Measurements from ENCODE around the gene NECAB2. TPM values are rescaled to one million over a fixed set of nuclear protein-coding genes. Genes with fewer than 3 reads are reported as not detected.

The NECAB2 gene
- total RNA-seq, 1 experiment from 2014 or later = not detected

GRCh38 chr16:83961591-83961990, 6.5 kb upstream of the NECAB2 start:
- no peak for DNase-seq (ENCODE audit: low read depth in 1 of 2, low spot score in 2 of 2)
- H3K9me3 ChIP-seq (replicated peaks) = no peaks in the 10 kb centered on the region
- H3K4me3 ChIP-seq = no peak overlapping the region
- peaks cover 61% of the 10 kb centered on the region for H3K36me3 ChIP-seq
- no peaks in the 10 kb centered on the region for H3K4me1 ChIP-seq (replicated peaks)
- no peak overlapping the region for H3K27ac ChIP-seq
- no peaks in the 10 kb centered on the region for H3K27me3 ChIP-seq (replicated peaks)

- Histone ChIP-seq H3K27ac (no peak overlapping the region), H3K27me3 (replicated peaks) (no peaks in the 10 kb centered on the region), H3K4me3 (no peak overlapping the region), H3K9me3 (replicated peaks) (no peaks in the 10 kb centered on the region), H3K4me1 (replicated peaks) (no peaks in the 10 kb centered on the region), H3K36me3 (peaks cover 53% of the 10 kb centered on the region)
- no peak for DNase-seq (ENCODE audit: low read depth in 1 of 2, low spot score in 2 of 2)
These were observed 4.5 kb upstream of the NECAB2 start for GRCh38 chr16:83963277-83964119.

- H3K4me1 ChIP-seq (replicated peaks) = peaks cover 2% of the 10 kb centered on the region; the same call in 1 of the 2 replicates
- peaks cover 40% of the 10 kb centered on the region for H3K36me3 ChIP-seq
- H3K4me3 ChIP-seq = no peak overlapping the region
- peaks cover 9% of the 10 kb centered on the region for H3K27me3 ChIP-seq (replicated peaks)
- H3K27ac ChIP-seq = no peak overlapping the region
- no peak for DNase-seq (ENCODE audit: low read depth in 1 of 2, low spot score in 2 of 2)
- H3K9me3 ChIP-seq (replicated peaks) = no peaks in the 10 kb centered on the region
These were observed 3.2 kb upstream of the NECAB2 start for GRCh38 chr16:83964684-83965443.

GRCh38 chr16:83965444-83966152, 2.4 kb upstream of the NECAB2 start:
- DNase-seq (ENCODE audit: low read depth in 1 of 2, low spot score in 2 of 2) = no peak

GRCh38 chr16:83966153-83966696, 1.8 kb upstream of the NECAB2 start:
- no peaks in the 10 kb centered on the region for H3K9me3 ChIP-seq (replicated peaks)
- peaks cover 26% of the 10 kb centered on the region for H3K36me3 ChIP-seq
- no peak overlapping the region for H3K27ac ChIP-seq
- H3K4me1 ChIP-seq (replicated peaks) = peaks cover 2% of the 10 kb centered on the region; the same call in 1 of the 2 replicates
- peaks cover 13% of the 10 kb centered on the region for H3K27me3 ChIP-seq (replicated peaks)
- no peak for DNase-seq (ENCODE audit: low read depth in 1 of 2, low spot score in 2 of 2)
- no peak overlapping the region for H3K4me3 ChIP-seq

More at GRCh38 chr16:83965444-83966152, 2.4 kb upstream of the NECAB2 start:
- no peak overlapping the region for H3K4me3 ChIP-seq
- H3K9me3 ChIP-seq (replicated peaks) = no peaks in the 10 kb centered on the region
- peaks cover 2% of the 10 kb centered on the region; the same call in 1 of the 2 replicates for H3K4me1 ChIP-seq (replicated peaks)
- H3K36me3 ChIP-seq = peaks cover 32% of the 10 kb centered on the region
- peaks cover 13% of the 10 kb centered on the region for H3K27me3 ChIP-seq (replicated peaks)
- H3K27ac ChIP-seq = no peak overlapping the region

- Histone ChIP-seq H3K9me3 (replicated peaks) (no peaks in the 10 kb centered on the region), H3K4me3 (no peak overlapping the region), H3K4me1 (replicated peaks) (peaks cover 2% of the 10 kb centered on the region; the same call in 1 of the 2 replicates), H3K27ac (no peak overlapping the region), H3K36me3 (peaks cover 21% of the 10 kb centered on the region), H3K27me3 (replicated peaks) (peaks cover 13% of the 10 kb centered on the region)
- no peak for DNase-seq (ENCODE audit: low read depth in 1 of 2, low spot score in 2 of 2)
These were observed 953 bp upstream of the NECAB2 start for GRCh38 chr16:83967091-83967490.

GRCh38 chr16:83968306-83968851, 335 bp downstream of the NECAB2 start:
- Histone ChIP-seq H3K4me1 (replicated peaks) (peaks cover 2% of the 10 kb centered on the region; the same call in 1 of the 2 replicates), H3K4me3 (no peak overlapping the region), H3K36me3 (peaks cover 12% of the 10 kb centered on the region), H3K9me3 (replicated peaks) (no peaks in the 10 kb centered on the region), H3K27me3 (replicated peaks) (peaks cover 13% of the 10 kb centered on the region), H3K27ac (no peak overlapping the region)
- no peak for DNase-seq (ENCODE audit: low read depth in 1 of 2, low spot score in 2 of 2)

- no peak overlapping the region for H3K4me3 ChIP-seq
These were observed 1.0 kb downstream of the NECAB2 start for GRCh38 chr16:83968891-83969649.

GRCh38 chr16:83969771-83970429, 1.9 kb downstream of the NECAB2 start:
- Histone ChIP-seq H3K27me3 (replicated peaks) (peaks cover 15% of the 10 kb centered on the region), H3K4me3 (no peak overlapping the region), H3K27ac (no peak overlapping the region), H3K36me3 (peaks cover 4% of the 10 kb centered on the region; the same call in 1 of the 2 replicates), H3K9me3 (replicated peaks) (no peaks in the 10 kb centered on the region), H3K4me1 (replicated peaks) (peaks cover 2% of the 10 kb centered on the region; the same call in 1 of the 2 replicates)
- no peak for DNase-seq (ENCODE audit: low read depth in 1 of 2, low spot score in 2 of 2)

More at GRCh38 chr16:83968891-83969649, 1.0 kb downstream of the NECAB2 start:
- no peak for DNase-seq (ENCODE audit: low read depth in 1 of 2, low spot score in 2 of 2)
- H3K4me1 ChIP-seq (replicated peaks) = peaks cover 2% of the 10 kb centered on the region; the same call in 1 of the 2 replicates
- peaks cover 15% of the 10 kb centered on the region for H3K27me3 ChIP-seq (replicated peaks)
- H3K9me3 ChIP-seq (replicated peaks) = no peaks in the 10 kb centered on the region
- no peak overlapping the region for H3K27ac ChIP-seq
- peaks cover 7% of the 10 kb centered on the region; the same call in 1 of the 2 replicates for H3K36me3 ChIP-seq

- H3K27me3 ChIP-seq (replicated peaks) = peaks cover 15% of the 10 kb centered on the region
- no peak for DNase-seq (ENCODE audit: low read depth in 1 of 2, low spot score in 2 of 2)
- H3K27ac ChIP-seq = no peak overlapping the region
- no peak overlapping the region for H3K4me3 ChIP-seq
- peaks cover 2% of the 10 kb centered on the region; the same call in 1 of the 2 replicates for H3K4me1 ChIP-seq (replicated peaks)
- H3K36me3 ChIP-seq = peaks cover 3% of the 10 kb centered on the region; the same call in 1 of the 2 replicates
- no peaks in the 10 kb centered on the region for H3K9me3 ChIP-seq (replicated peaks)
These were observed 2.4 kb downstream of the NECAB2 start for GRCh38 chr16:83970430-83970815.

- H3K4me1 ChIP-seq (replicated peaks) = peaks cover 2% of the 10 kb centered on the region; the same call in 1 of the 2 replicates
- H3K9me3 ChIP-seq (replicated peaks) = no peaks in the 10 kb centered on the region
- no peak overlapping the region for H3K4me3 ChIP-seq
- no peaks in the 10 kb centered on the region for H3K36me3 ChIP-seq
- peaks cover 15% of the 10 kb centered on the region for H3K27me3 ChIP-seq (replicated peaks)
- no peak overlapping the region for H3K27ac ChIP-seq
- no peak for DNase-seq (ENCODE audit: low read depth in 1 of 2, low spot score in 2 of 2)
These were observed 3.4 kb downstream of the NECAB2 start for GRCh38 chr16:83971165-83972130.
